Activated CD8-positive, alpha-beta memory T cell treated with anti-CD3 and anti-CD28 coated beads, Interleukin-2, amount 50 U/mL, for 48 hours (primary cell): Measurements from ENCODE around the gene GLIS2.

Experiments
- DNase-seq: peaks from one replicate; pipeline ENCODE4 v3.0.0-alpha.2; 2020

The GLIS2 gene

GRCh38 chr16:4298761-4299522, 16.9 kb upstream of the GLIS2 start:
- DNase-seq = no peak

DNA sequence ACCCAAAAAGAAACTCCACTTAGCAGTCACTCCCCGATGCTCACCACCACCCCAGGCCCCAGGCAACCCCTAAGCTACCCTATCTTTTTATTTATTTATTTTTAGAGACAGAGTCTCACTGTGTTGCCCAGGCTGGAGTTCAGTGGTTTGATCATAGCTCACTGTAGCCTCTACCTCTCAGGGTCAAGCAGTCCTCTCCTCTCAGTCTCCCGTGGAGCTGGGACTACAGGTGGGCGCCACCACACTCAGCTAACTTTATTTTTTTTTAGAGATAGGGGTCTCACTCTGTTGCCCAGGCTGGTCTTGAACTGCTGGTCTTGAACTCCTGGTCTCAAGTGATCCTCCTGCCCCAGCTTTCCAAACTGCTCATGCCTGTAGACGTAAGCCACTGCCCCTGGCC, 14.7 kb upstream of the GLIS2 start:
- DNase-seq = no peak

DNA sequence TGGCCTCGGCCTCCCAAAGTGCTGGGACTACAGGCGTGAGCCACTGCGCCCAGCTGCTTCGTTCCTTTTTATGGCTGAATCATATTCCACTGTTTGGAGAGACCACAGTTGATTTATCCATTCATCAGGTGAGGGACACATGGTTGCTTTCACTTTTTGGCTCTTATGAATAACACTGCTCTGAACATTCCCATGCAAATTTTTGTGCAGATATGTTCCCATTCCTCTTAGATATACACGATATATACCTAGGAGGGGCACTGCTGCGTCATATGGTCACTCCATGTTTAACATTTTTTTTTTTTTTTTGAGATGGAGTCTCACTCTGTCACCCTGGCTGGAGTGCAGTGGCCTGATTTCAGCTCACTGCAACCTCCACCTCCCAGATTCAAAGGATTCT, 13.9 kb upstream of the GLIS2 start:
- DNase-seq = no peak

DNA sequence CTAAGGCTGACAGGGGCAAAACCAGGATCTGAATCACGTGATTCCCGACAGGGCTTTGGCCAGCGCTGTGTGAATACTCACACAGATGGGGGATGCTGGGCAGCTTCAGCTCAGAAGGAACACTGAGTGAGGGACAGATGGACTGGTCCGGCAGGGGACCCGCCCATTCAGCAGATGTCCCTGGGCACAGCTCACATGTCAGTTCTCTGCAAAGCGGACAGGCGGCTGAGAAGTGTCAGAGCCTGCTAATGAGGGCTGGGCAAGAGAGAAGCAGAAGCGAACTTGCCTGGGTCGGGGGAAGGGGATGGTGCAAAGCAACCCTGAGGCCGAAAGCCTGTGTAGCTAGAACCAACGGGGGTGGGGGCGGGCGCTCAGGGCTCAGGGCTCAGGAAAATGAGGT, 11.9 kb upstream of the GLIS2 start:
- no peak for DNase-seq

GRCh38 chr16:4306470-4307214, 9.2 kb upstream of the GLIS2 start:
- DNase-seq = peak; percentile 63

DNA sequence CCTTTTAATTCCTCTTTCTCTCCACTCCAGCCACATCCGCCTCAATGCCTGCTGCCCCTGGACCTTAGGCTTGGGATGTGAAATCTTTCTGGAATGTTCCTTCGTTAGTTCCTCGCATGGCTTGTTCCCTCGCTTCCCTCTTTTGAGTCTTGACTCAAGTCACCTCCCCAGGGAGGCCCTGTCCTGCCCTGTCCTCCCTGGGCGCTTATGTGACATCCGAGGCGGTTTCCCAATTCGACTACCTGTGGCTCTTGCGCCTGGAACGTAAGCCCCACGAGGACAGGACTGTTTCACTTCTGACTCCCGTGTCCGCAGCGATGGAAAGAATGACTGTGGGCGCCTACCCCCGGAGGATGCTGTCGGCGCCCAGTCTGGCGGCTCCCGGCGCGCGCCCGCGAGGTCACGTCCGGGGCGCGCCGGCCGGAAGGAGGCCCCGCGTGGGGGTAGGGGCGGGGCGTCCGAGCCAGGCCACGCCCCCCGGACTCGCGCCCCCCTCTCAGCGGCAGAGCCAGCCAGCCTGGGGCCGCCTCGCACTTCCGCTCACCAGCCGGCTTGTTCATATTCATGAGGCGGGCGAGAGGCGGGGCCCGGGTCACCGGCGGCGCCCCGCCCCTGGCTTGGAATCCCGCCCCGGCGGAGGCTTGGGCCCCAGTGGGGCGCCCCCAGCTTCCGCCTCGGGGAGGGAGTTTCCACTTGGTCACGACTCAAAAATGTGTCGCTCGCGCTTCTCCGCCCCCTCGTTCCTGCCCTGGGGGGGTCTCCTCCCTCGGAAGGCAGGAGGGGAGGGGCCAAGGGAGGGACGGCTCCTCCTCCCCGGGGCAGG, 8.4 kb upstream of the GLIS2 start:
- DNase-seq = peak; percentile 97

DNA sequence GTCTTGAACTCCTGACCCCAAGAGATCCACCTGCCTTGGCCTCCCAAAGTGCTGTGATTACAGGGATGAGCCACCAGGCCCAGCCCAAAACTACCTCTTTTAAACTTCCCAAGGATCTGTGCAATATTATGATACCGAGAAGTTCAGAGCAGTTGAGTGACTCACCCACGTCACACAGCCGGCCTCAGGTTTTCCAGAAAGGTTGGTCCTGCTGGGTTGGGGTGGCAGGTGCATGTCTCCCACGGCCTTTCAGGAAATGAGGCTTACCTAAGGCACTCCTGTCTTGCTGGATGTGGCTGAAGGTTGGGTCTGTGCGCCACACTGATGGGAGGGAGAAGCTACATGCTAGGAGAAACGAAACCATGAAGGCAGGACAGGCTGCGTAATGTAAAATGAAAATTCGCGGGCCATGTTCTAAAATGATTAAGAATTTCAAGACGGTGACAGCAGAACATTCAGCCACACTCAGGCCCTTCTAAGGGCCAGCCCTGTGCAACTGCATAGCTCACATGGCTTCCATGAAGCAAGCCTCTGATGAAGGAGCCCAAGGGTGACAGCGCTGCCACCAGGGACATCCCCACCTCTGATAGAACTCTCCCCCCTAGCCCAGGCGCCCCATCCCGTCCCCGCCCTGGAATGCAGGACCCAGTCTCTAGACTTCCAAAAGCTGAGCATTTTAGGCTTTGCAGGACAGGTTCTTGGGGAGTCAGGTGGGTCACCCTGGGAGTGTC, 6.6 kb upstream of the GLIS2 start:
- DNase-seq = no peak

DNA sequence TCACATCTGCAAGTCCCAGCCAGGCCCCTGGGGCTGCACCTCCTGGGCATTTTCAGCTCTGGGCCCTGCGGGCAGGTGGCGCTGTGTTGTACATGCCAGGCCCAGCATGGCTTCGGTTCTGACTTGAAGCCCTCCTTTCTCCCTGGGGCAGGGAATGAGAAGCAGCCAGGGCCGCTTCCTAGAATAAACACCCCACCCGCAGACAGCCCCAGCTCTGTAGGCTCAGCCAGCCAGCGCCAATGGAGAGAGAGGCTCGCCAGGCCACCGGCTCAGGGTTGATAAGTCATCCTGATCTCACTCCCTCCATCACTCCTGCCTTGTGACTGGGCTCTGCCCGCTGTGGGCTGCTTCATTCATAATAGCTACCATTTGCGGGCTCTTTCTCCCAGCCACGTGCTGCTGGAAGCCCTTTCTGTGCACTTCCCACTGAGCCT, 6.0 kb upstream of the GLIS2 start:
- peak; percentile 79 for DNase-seq

- peak; percentile 68 for DNase-seq
Measured at GRCh38 chr16:4313563-4314531, 2.0 kb upstream of the GLIS2 start.

DNA sequence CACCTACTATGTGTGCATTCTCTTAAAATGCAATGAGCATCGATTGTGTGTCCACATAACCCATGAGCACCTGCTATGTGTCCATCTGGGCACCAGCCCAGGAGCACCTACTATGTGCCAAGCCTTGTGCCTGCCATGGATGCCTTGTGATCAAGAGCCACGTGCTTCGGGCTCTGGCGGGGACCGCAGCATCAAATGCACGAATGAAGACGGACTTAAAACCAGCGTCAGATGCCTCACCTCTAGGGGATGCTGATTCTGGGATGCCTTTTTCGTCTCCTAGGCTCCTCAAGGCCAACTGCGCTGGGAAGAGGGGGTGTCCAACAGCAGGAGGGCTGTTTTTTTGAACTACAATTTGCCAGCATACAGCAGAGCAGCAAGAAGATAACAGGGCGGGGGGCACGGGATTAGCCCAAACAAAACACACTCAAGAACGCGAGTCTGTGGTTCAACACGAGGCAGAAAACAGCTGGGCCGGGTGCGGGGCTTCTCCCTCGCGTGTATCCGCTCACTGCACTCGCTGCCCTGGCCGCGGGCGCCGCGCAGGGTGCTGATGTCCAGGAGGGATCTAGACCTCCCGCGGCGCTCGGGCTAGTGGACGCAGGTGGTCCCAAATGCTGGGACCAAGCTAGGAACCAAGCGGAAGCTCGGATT, 1.2 kb upstream of the GLIS2 start:
- DNase-seq = peak; percentile 67

- no peak for DNase-seq
Measured at GRCh38 chr16:4316108-4316863, 419 bp downstream of the GLIS2 start.

GRCh38 chr16:4316864-4317531, 1.1 kb downstream of the GLIS2 start:
- no peak for DNase-seq

- no peak for DNase-seq
Measured at GRCh38 chr16:4317532-4318450, 1.9 kb downstream of the GLIS2 start.

DNA sequence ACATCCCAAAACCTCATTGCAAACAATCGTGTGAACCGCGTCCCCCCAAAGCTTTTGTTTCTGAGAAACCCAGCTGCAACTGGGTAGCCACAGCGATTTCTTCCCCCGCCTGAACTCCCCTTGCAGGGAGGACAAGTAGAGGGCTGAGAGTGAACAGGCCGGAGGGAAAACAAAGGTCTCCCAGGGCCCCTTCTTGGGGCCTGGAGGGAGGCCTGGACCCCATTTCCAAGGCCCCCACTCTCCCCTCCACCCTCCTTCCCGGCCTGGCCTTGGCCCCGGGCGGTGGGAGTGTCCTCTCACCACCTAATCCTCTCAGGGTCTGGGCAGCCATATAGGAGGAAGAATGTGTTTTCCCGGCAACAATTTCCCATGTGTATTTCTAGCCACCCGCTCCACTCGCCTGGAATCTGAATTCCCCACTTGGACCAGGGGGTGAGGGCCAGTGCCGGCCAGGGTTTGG, 2.6 kb downstream of the GLIS2 start:
- DNase-seq = no peak

DNA sequence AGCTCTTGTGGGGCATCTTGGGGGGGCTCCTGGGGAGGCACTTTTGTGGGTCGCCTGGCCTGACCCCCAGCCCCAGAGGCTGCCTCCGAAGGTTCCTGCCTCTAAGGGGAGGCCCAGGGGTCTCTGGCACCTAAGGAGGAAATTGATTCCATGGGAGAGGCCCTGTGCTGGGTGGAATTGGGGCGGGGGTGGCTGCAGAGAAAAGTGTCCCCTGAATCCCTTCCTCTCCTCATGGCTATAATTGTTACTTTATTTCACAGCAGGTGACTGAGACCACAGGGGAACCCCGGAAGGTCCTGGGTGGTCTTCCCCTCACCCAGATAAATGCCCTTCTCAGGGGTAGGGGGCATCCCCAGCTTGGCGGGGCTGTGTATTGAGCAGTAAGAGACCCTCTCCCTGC, 3.1 kb downstream of the GLIS2 start:
- DNase-seq = no peak

- peak; percentile 83 for DNase-seq
Measured at GRCh38 chr16:4319454-4320421, 3.9 kb downstream of the GLIS2 start.

DNA sequence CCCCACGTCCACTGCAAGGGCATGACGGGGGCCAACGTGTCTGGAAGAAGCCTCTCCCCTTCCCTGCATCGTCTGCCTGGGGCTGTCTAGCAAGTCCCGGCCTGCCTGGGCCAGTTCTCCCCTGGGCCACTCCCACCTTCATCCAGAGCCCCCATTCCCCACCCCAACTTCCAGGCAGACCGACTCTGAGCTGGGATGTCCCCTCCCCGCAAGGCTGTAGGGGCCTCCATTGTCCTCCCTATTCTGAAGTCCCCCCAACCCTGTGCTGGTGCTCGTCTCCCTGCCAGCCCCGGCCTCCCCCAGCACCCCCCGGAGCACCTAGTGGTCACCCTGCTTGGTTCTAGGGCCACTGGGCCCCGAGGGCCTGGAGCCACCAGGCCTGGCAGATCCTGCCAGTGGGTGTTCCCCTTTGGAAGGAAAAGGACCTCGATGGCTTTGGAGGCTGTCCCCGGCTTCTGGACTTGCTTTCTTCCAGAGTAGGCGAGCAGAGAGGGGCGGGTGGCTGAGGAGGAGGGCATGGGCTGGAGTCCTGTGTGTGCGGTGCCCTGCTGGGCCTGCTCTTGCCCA, 4.8 kb downstream of the GLIS2 start:
- DNase-seq = no peak
